ENCODE measurements around the gene FANK1.

DNA sequence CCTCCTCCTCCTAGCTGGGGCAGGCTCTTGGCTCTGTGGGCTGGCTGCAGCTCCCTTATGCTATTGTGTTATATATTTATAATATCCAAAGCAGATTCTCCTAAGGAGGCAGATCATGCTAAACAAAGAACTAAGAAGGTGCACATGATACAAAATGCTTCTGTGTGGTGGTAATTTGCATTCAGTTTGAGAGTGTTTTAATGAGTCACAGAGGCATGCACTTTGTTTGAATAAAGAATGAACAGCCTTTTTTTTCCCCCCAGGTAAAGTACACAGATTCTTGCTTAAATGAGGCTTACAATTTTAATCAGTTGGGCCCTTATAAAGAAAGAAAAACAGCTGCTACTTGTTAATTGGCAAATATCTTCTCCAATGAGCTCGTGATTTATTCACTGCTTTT lies 95.0 kb downstream of the FANK1 start:
- TF ChIP-seq TARDBP (IDR thresholded peaks at IDR 0.05) (no peak), L3MBTL2 (conservative IDR thresholded peaks at IDR 0.05) (no peak), ZNF384 (IDR thresholded peaks at IDR 0.05) (no peak), BHLHE40 (IDR thresholded peaks at IDR 0.05; ENCODE audit: borderline replicate concordance) (no peak), ELF4 (IDR thresholded peaks at IDR 0.05) (no peak), HDGF (IDR thresholded peaks at IDR 0.05; ENCODE audit: borderline replicate concordance) (no peak), FOXM1 (IDR thresholded peaks at IDR 0.05; ENCODE audit: borderline replicate concordance) (no peak)
